H9 (cell line): ENCODE measurements around the gene OR5P2. TPM values are rescaled to one million over a fixed set of nuclear protein-coding genes. Genes with fewer than 3 reads are reported as not detected.

Experiments used
- DNase-seq: peaks from one replicate; pipeline ENCODE4 v3.0.0-alpha.2; 2017
- H2AFZ ChIP-seq: one replicate; pipeline ENCODE4 v1.6.1; 2013; ENCODE audit warnings: mild to moderate bottlenecking, low read length, control low read depth, moderate library complexity
- H2AK5ac ChIP-seq: 2 replicates; pipeline ENCODE4 v1.6.1; 2013; ENCODE audit warnings: low read length, control low read depth, mixed read lengths; ENCODE audit not compliant: insufficient read length
- H2BK120ac ChIP-seq: one replicate; pipeline ENCODE4 v1.6.1; 2013; ENCODE audit warnings: low read depth, mild to moderate bottlenecking, low read length, control low read depth, inconsistent platforms; ENCODE audit not compliant: poor library complexity, severe bottlenecking
- H2BK12ac ChIP-seq: 2 replicates; pipeline ENCODE4 v1.6.1; 2013; ENCODE audit warnings: low read length, control low read depth, mixed read lengths, low read depth; ENCODE audit not compliant: insufficient read length
- H2BK15ac ChIP-seq: 2 replicates; pipeline ENCODE4 v1.6.1; 2013; ENCODE audit warnings: low read depth, low read length, control low read depth
- H2BK20ac ChIP-seq: one replicate; pipeline ENCODE4 v1.6.1; 2013; ENCODE audit warnings: low read depth, mild to moderate bottlenecking, low read length, control low read depth, inconsistent platforms; ENCODE audit not compliant: poor library complexity, severe bottlenecking
- H2BK5ac ChIP-seq: 2 replicates; pipeline ENCODE4 v1.6.1; 2013; ENCODE audit warnings: low read length, control low read depth, mixed read lengths; ENCODE audit not compliant: insufficient read length
- H3K14ac ChIP-seq: 2 replicates; pipeline ENCODE4 v1.6.1; 2013; ENCODE audit warnings: low read length, control low read depth; ENCODE audit not compliant: insufficient read depth
- H3K18ac ChIP-seq: 2 replicates; pipeline ENCODE4 v1.6.1; 2013; ENCODE audit warnings: low read depth, mild to moderate bottlenecking, mixed read lengths, low read length, control low read depth; ENCODE audit not compliant: insufficient read length
- H3K23ac ChIP-seq: 2 replicates; pipeline ENCODE4 v1.6.1; 2013; ENCODE audit warnings: low read length, control low read depth, mixed read lengths, low read depth; ENCODE audit not compliant: insufficient read length
- H3K23me2 ChIP-seq: 2 replicates; pipeline ENCODE4 v1.6.1; 2013; ENCODE audit warnings: low read depth, mild to moderate bottlenecking, mixed read lengths, low read length, control low read depth; ENCODE audit not compliant: insufficient read length, poor library complexity, severe bottlenecking
- H3K27ac ChIP-seq: 2 replicates; pipeline ENCODE4 v1.5.1; 2013; ENCODE audit warnings: low read length, control low read depth, mixed read lengths, low read depth; ENCODE audit not compliant: insufficient read length
- H3K27me3 ChIP-seq: 2 replicates; pipeline ENCODE4 v1.6.1; 2013; ENCODE audit warnings: low read length, control low read depth, inconsistent platforms; ENCODE audit not compliant: insufficient read depth
- H3K4ac ChIP-seq: 2 replicates; pipeline ENCODE4 v1.6.1; 2013; ENCODE audit warnings: low read depth, mild to moderate bottlenecking, control low read depth, inconsistent platforms, low read length, moderate library complexity
- H3K4me1 ChIP-seq: 2 replicates; pipeline ENCODE4 v1.6.1; 2013; ENCODE audit warnings: low read length, control low read depth, inconsistent platforms; ENCODE audit not compliant: insufficient read depth
- H3K4me2 ChIP-seq: 2 replicates; pipeline ENCODE4 v1.6.1; 2013; ENCODE audit warnings: low read length, control low read depth, mixed read lengths; ENCODE audit not compliant: insufficient read length, insufficient read depth
- H3K56ac ChIP-seq: 2 replicates; pipeline ENCODE4 v1.6.1; 2013; ENCODE audit warnings: low read depth, mild to moderate bottlenecking, mixed read lengths, low read length, control low read depth; ENCODE audit not compliant: insufficient read length
- H3K79me1 ChIP-seq: 2 replicates; pipeline ENCODE4 v1.6.1; 2013; ENCODE audit warnings: low read depth, mild to moderate bottlenecking, moderate library complexity, low read length, control low read depth, inconsistent platforms; ENCODE audit not compliant: insufficient read depth, poor library complexity, severe bottlenecking
- H3K79me2 ChIP-seq: 2 replicates; pipeline ENCODE4 v1.6.1; 2013; ENCODE audit warnings: low read length, control low read depth, inconsistent platforms; ENCODE audit not compliant: insufficient read depth
- H3K9ac ChIP-seq: 2 replicates; pipeline ENCODE4 v1.6.1; 2013; ENCODE audit warnings: low read length, control low read depth, mixed read lengths; ENCODE audit not compliant: insufficient read length; ENCODE audit errors: extremely low read depth
- H3K9me3 ChIP-seq: one replicate; pipeline ENCODE4 v1.6.1; 2013; ENCODE audit warnings: low read depth, low read length, inconsistent platforms; ENCODE audit not compliant: control insufficient read depth
- H3T11ph ChIP-seq: one replicate; pipeline ENCODE4 v1.6.1; 2013; ENCODE audit warnings: mild to moderate bottlenecking, low read length, control low read depth, inconsistent platforms
- H4K20me1 ChIP-seq: one replicate; pipeline ENCODE4 v1.6.1; 2013; ENCODE audit not compliant: control insufficient read depth, insufficient read length, insufficient read depth
- H4K5ac ChIP-seq: 2 replicates; pipeline ENCODE4 v1.6.1; 2013; ENCODE audit warnings: low read depth, mild to moderate bottlenecking, mixed read lengths, low read length, control low read depth; ENCODE audit not compliant: insufficient read length
- H4K8ac ChIP-seq: replicated peaks from 2 replicates; pipeline ENCODE4 v1.6.1; 2013; ENCODE audit warnings: low read length, control low read depth, mixed read lengths, low read depth; ENCODE audit not compliant: insufficient read length
- H4K91ac ChIP-seq: 2 replicates; pipeline ENCODE4 v1.6.1; 2013; ENCODE audit warnings: low read depth, mild to moderate bottlenecking, moderate library complexity, mixed read lengths, low read length, control low read depth; ENCODE audit not compliant: insufficient read length
- H3K27ac Mint-ChIP-seq, 3 experiments: 2 replicates in 2 of 3; 3 replicates in 1 of 3; pipeline ENCODE4 v1.8.0; 2020 to 2021; ENCODE audit warnings: mixed read lengths in 3 of 3, mild to moderate bottlenecking in 1 of 3, moderate library complexity in 1 of 3
- H3K27me3 Mint-ChIP-seq: 2 replicates; pipeline ENCODE4 v1.8.0; 2021; ENCODE audit warnings: low read depth, mild to moderate bottlenecking, moderate library complexity, mixed read lengths
- H3K36me3 Mint-ChIP-seq, 3 experiments: 2 replicates in 2 of 3; 3 replicates in 1 of 3; pipeline ENCODE4 v1.8.0; 2020 to 2021; ENCODE audit warnings: low read depth in 3 of 3, mixed read lengths in 3 of 3; ENCODE audit not compliant: insufficient read depth in 1 of 3
- H3K4me1 Mint-ChIP-seq, 2 experiments: 2 replicates each; pipeline ENCODE4 v1.8.0; 2020; ENCODE audit warnings: mixed read lengths in 2 of 2
- H3K4me3 Mint-ChIP-seq, 2 experiments: 2 replicates in 1 of 2; 3 replicates in 1 of 2; pipeline ENCODE4 v1.8.0; 2020 to 2021; ENCODE audit warnings: mild to moderate bottlenecking in 2 of 2, mixed read lengths in 2 of 2, moderate library complexity in 1 of 2
- H3K9me3 Mint-ChIP-seq, 2 experiments: 2 replicates in 1 of 2; 3 replicates in 1 of 2; pipeline ENCODE4 v1.8.0; 2020; ENCODE audit warnings: mild to moderate bottlenecking in 2 of 2, mixed read lengths in 2 of 2, moderate library complexity in 1 of 2
- CTCF ChIP-seq: fragments of 200-600 bp; sonication (generic); conservative IDR thresholded peaks from 3 replicates; pipeline ENCODE4 v1.8.0; 2021; ENCODE audit warnings: antibody characterized with exemption, mild to moderate bottlenecking
- WGBS: extraction: QIAGEN DNeasy Blood & Tissue Kit; methylation state at CpG from one replicate; pipeline ENCODE4 v1.1.7; 2013; ENCODE audit warnings: missing lambda C conversion rate, low lambda C conversion rate, mixed read lengths; ENCODE audit not compliant: insufficient read length; ENCODE audit errors: extremely low coverage; 5-methylcytosine and 5-hydroxymethylcytosine counted together
- total RNA-seq: library from RNA; stranded (reverse); gene quantifications from 2 replicates; pipeline ENCODE4 v1.2.1, GENCODE V29; 2021

Gene OR5P2
- total RNA-seq, 1 experiment from 2014 or later, result not detected

DNA sequence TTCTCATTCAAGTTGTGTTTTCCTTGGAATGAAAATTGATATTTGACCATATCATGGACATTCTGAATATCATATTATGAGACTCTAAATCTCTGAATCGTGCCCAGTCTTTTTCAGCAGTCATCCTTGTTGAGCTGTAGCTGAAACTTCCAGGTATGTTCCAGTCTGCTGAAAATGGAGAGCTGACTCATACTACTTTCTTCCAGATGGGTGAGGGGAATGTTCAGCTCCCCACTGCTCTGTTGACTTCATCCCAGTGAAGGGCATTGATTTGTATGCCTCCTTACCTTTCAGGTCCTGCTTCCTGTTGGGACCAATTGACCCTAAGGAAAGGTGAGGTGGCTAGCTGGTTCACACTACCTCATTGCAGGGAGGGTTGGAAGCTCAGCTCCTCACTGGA, 3.5 kb downstream of the OR5P2 start:
- Histone ChIP-seq H4K91ac (no peak overlapping the region), H2BK5ac (no peak overlapping the region), H3T11ph (no peak overlapping the region), H2BK20ac (no peak overlapping the region), H3K14ac (no peak overlapping the region; the same call in 1 of the 2 replicates), H3K56ac (no peak overlapping the region), H2AFZ (no peak overlapping the region), H4K8ac (no peak overlapping the region), H3K4me1 (no peaks in the 10 kb centered on the region), H2AK5ac (no peak overlapping the region), H2BK15ac (no peak overlapping the region), H3K9ac (no peak overlapping the region), H3K9me3 (no peaks in the 10 kb centered on the region), H2BK120ac (no peak overlapping the region), H3K4ac (no peak overlapping the region), H3K79me1 (no peaks in the 10 kb centered on the region), H3K18ac (no peak overlapping the region), H3K27ac (no peak overlapping the region), H3K4me2 (no peak overlapping the region), H2BK12ac (no peak overlapping the region), H3K23ac (no peak overlapping the region), H4K5ac (no peak overlapping the region), H4K20me1 (no peaks in the 10 kb centered on the region), H3K23me2 (no peaks in the 10 kb centered on the region), H3K27me3 (no peaks in the 10 kb centered on the region), H3K79me2 (no peaks in the 10 kb centered on the region)
- H3K27me3 Mint-ChIP-seq, result no peaks in the 10 kb centered on the region; the same call in 1 of the 2 replicates
- no peaks in the 10 kb centered on the region for H3K4me1 Mint-ChIP-seq
- H3K9me3 Mint-ChIP-seq, result peaks cover 5 to 8% of the 10 kb centered on the region in 2 experiments; a peak in 3 of 5 replicates
- WGBS, result no CpG with 5 or more reads among the region's 1 CpG
- DNase-seq, result no peak
- no peaks in the 10 kb centered on the region; a peak in 1 of 7 replicates for H3K36me3 Mint-ChIP-seq
- no peak overlapping the region for H3K27ac Mint-ChIP-seq
- H3K4me3 Mint-ChIP-seq, result no peak overlapping the region
- TF ChIP-seq CTCF, result no peak
